Activated naive CD4-positive, alpha-beta T cell treated with anti-CD3 and anti-CD28 coated beads, Interleukin-2, amount 50 U/mL, for 16 hours (primary cell): Measurements from ENCODE around the gene KLK13.

Experiments
- DNase-seq: peaks from one replicate; pipeline ENCODE4 v3.0.0-alpha.2; 2020

KLK13 gene, protein sequence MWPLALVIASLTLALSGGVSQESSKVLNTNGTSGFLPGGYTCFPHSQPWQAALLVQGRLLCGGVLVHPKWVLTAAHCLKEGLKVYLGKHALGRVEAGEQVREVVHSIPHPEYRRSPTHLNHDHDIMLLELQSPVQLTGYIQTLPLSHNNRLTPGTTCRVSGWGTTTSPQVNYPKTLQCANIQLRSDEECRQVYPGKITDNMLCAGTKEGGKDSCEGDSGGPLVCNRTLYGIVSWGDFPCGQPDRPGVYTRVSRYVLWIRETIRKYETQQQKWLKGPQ

DNA sequence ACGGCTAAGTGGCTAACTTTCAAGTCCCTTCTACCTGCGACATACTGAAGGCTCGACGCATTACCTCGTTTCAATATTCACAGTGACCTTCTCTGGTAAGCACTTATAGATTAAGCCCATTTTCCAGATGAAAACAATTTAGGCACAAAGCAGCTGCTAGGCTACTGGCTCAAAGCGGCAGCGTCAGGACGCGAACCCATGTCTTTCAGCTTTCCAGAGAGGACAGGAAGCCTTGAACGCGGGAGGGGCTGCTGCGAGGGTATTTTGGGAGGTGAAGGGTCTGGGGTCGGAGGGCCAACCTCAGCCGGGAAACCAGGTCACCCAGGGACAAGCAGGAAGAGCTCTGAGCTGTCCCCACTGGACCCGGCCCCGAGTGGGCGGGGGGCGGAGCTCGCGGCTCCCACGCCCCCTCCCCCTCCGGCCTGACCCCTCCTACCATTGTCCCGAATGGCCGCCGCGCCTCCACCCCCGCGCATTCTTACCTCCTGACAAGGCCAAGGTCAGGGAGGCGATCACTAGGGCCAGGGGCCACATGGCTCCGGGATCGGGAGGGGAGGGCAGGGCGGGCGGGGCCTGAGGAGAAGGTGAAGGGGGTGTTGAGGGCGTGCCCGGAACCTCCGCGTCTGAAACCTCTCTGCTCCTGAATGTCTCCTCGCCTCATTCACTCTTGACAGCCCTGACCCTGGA, at the start of gene KLK13:
TSS of gene KLK13 (minus strand) at position 559 of the 687 bp plus-strand sequence. CDS start at position 534, 25 bp downstream.
- no peak for DNase-seq

DNA sequence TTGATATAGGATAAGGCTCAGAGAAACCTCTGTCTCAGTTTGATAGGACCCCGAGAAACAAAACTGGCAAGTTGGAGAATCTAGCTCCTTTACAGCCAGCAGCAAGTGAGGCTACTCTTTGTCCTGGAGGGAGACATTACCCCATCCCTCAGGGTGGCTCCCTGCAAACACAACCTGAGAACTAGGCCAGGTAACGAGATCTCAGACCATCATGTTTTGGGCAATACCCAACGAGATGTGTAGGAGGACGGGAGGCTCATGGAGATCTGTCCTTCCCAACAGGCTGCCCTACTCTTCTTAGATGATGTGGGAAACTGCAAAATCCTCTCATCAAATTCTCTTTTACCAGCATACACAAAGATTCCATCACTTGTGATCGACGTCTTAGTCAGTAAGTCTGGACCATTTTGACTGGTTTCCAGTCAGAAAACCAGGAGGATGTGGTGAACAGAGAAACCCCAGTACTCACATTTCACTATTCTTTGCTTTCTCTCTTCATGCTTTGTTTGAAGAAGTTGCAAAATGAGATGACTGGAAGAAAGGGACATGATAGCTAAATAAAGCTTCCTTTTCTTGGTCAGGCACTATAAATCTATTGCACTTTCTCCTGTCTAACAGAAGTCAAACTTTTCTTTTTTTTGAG, 49.3 kb upstream of the KLK13 start:
- DNase-seq: no peak

DNA sequence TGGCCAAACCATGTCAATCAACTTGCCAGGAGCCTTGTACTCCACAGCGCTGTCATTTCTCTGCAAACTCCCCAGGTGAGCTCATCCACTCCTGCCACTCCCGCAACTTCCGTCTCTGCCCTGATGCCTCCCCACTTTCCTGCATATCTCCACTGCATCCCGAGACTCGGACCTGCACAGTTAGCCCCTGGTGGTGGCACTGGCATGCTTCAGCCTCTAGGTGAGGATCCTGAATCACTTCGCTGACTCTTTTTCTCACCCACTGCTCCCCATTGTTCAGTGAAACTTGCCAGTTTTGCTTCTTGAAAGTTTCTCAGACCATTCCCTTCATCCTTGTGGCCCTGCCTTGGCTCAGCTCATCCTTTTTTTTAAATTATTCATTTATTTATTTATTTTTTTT, 46.7 kb upstream of the KLK13 start:
- no peak for DNase-seq

DNA sequence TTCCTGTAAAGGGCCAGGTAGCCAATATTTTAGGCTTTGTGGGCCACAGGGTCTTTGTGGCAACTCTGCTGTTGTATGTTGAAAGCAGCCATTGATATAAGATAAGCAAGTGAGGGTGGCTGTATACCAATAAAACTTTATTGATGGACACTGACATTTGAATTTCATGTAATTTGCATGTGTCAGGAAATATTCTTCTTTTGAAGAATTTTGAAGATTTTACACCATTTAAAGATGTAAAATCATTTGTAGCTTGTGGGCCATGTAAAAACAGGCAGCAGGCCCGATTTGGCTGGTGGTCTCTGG, 45.7 kb upstream of the KLK13 start:
- no peak for DNase-seq

DNA sequence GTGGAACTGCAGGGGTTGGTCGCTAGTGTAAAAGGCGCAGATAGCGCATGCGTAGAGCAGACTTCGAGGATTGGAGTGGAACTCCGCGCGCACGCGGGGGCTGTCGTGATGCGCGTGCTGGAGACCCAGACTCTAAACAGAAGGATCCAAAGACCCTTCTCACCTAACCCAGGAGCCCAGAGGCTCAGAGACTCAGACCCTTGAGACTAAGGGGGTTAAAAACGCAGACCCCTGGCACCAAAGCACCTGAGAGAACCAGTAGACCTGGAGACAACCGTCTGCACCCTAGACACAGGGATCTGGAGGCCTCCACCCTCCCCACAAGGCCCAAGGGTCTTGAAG, 43.9 kb upstream of the KLK13 start:
- no peak for DNase-seq

DNA sequence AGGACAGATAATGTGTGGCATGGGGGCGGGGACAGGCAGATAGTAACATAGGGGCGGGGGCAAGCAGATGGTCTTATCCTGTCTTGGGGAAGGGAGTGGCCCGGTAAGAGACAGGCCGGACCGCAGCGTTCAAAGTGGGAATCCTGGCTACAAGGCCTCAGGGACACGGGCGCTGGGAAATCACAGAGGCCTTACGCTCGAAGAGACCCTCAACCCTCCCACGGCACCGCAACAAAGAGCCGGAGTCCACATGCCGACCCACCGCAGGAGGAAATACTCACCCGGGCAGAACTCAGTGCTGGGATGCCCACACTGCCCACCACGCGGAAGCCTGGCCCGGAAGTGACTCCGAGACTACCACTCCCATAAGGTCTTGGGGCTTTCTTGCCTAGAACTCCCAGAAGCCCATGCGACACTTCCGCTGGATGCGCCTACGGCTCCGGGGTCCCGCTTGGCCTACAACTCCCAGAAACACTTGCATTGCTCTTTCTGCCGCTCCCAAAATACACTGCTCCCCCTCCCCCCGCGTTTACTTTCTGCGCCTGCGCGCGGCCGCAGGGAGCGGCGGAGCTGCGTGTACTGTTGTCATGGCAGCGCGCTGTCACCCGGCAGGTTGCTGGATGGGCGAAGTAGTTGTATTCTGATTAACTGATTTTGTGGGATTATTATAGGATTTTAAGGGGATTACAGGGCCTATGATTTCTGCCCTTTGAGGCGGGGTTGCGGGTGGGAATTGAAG, 43.3 kb upstream of the KLK13 start, which contains the start of gene CTU1:
TSS of gene CTU1 (minus strand) at position 344 of the 739 bp plus-strand sequence. CDS start 3,840 bp downstream, outside the sequence.
- peak; percentile 98 for DNase-seq

DNA sequence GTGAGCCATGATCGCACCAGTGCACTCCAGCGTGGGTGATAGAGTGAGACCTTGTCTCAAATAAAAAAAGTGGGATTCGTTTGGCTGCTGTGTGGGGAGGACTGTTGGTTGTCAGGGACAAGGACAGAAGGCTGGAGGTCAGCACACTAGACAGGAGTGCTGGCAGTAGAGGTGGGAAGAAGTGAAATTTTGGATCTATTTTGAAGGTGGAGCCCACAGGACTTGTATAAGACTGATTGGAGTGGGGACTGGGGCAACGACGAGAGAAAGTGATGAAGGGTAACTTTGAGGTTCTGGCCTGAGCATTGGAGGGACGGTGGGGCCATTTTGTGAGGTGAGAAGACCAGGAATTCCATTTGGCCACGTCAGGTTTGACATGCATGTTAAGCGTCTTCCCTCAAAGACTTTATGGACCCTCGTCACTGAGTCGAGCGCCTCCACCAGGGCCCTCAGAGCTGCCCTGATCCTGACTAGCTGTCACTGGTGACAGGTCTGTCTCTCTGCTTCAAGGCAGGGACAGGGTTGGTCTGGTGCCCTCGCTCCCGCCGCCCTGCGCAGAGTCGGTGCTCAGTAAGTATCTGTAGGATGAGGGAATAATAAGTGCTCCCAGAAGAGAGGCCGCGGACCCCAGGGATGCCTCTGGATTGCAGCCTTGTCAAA, 42.6 kb upstream of the KLK13 start:
- DNase-seq: peak; percentile 46

DNA sequence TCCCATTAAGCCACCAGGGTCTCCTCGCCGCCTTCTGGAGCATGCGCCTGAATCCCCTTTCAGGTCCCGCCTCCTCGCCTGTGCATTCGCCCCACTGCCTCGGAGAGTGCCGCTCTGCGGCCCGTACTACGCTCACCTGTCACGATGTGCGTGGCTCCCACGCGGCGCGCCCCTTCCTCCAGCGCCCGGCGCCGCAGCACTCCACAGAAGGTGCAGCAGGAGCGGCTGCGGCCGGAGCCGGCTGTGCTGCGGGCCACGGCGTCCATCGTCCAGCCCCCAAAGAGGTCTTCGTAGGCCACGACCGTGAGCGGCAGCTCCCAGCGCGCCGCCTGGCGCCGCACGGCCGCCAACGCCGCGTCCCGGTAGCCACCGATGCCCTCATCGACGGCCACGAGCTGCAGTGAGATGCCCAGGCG, 39.0 kb upstream of the KLK13 start:
- no peak for DNase-seq

DNA sequence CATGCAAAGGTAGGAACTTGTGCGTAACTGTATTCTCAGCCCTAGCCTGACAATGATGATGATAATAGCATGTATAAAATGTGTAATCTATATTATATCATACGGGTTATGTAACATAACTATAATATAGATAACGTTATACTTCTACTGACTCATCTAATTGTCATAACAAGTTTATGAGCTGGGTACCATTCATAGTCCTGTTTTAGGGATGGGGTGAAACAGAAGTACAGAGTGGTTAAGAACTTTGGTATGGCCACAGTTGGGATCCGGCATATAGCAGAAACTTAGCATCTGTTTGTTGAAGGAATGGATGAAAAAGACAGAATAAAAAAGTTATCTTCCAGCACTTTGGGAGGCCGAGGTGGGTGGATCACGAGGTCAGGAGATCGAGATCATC, 38.1 kb upstream of the KLK13 start:
- no peak for DNase-seq

DNA sequence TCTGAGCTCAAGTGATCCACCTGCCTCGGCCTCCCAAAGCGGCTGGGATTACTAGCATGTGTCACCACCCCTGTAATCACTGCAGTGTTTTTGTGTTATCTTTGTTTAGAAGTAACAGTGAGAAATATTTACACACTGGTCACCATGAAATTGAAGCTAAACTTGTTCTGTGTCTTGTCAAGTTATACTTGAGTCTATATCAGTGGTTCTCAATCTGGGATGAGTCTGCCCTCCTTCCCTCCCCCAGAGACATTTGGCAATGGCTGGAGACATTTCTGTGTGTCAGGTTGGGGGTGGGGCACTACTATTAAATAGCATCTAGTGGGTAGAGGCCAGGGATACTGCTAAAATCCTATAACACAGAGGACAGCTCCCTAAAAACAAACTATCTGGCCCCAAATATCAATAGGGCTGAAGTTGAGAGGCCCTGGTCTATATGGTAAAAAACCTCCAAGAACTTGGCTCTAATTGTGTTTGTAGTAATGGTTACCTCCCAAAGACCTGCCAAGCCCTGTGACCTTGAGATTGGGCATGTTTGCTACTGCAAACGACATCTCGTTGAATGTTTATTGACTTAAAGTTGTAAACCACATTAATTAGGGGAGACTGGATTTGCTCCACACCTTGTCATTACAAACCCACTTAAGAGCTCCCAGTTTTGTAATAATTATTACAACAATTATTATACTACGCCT, 36.4 kb upstream of the KLK13 start:
- no peak for DNase-seq

DNA sequence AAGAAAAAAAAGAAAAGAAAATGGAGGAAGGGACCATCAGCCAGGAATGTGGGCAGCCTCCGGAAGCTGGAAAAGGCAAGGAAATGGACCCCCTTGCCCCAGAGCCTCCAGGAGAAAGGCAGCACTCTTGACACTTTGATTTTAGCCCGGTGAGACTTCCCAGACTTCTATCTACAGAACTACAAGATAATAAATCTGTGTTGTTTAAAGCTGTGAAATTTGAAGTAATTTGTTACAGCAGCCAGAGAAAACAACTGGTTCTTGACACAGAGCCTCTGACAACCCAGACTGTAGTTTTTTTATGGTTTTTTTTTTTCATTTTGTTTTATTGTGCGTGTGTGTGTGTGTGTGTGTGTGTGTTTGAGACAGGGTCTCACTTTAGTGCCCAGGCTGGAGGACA, 35.7 kb upstream of the KLK13 start:
- no peak for DNase-seq

DNA sequence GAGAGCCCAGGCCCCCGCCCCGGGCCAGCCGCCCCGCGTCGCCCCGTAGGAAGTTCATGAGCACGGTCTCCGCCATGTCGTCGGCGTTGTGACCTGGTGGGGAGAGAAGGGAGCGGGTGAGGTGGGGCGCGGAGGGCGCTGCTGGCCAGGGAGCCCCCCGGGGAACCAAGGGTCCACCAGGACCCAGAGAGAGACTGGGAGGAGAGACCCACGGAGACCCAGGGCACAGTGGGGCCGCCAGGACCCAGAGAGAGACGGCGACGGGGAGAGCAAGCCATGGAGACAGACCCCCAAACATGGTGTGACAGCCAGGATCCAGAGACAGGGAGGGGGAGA, 34.1 kb upstream of the KLK13 start:
- DNase-seq: no peak

DNA sequence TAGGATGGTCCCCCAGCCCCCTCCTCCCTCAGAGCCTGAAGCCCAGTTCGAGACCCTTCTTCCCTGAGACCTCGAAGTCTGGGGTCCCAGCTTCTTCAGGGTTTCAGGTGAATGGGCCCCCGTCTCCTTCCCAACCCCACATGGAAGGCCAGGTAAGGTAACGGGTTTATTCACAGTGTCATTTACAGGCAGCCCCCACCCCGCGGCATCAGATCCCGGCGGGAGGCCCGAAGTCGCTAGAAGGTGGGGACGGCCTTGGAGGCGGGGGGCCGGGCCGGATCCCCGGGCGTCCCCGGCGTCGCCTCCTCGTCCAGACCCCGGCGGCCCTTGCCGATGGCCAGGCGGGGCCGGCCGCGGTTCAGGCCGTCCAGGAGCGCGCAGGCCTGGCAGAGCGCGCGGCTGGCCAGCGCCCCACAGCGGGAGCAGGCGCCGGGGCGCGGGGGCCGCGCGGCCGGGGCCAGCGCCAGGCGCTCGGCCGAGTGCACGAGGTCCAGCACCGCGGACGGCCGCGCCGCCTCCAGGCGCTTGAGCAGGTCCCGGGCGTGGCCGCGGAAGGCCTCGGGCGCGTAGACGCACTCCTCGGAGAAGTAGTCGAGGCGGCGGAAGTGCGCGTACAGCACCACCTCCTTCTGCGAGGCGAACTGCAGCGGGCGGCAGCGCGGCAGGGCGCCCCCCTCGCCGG, 33.6 kb upstream of the KLK13 start:
- DNase-seq: peak; percentile 45

DNA sequence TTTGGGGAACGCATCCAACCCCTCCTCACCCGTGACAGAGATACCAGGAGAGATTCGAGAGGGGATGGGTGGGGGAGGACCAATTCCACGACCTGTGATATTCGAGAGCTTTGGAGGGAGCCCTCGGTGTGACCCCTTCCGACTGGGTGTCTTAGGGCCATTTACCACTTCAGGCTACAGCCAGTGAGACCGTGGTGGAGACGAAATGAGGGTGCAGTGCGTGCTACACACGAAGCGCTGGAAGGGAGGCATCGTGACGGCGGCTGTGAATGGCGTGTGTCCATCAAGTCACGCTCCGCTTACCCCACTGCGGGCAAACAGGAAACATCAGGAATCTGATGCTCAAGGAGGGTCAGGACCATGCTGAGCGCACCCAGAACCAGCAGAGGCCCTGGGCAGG, 32.9 kb upstream of the KLK13 start:
- DNase-seq: no peak

DNA sequence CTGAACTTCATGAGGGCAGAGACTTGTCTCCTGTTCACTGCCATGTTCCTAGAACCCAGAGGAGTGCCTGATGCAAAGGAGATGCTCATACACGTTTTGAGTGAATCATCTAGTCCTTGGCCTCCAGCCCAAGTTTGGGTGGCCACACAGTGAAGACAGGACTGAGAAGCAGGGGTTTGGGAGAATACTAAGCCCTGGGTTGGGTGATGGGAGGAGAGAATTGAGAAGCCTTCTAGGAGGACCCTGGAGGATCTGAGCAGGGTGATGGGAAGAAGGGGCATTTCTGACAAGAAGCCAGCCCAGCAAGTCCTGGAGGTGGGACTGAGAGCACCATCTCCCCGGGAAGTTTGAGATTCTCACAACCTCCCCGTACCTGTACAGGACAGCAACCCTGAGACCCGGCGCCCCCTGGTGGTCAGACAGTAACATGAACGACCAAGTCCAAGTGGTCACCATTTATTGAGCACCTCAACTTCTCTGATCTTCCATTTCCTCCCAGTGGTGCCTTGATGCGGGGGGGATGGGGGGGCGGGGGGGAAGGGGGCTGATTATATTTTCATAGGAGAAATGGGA, 32.4 kb upstream of the KLK13 start:
- peak; percentile 70 for DNase-seq

DNA sequence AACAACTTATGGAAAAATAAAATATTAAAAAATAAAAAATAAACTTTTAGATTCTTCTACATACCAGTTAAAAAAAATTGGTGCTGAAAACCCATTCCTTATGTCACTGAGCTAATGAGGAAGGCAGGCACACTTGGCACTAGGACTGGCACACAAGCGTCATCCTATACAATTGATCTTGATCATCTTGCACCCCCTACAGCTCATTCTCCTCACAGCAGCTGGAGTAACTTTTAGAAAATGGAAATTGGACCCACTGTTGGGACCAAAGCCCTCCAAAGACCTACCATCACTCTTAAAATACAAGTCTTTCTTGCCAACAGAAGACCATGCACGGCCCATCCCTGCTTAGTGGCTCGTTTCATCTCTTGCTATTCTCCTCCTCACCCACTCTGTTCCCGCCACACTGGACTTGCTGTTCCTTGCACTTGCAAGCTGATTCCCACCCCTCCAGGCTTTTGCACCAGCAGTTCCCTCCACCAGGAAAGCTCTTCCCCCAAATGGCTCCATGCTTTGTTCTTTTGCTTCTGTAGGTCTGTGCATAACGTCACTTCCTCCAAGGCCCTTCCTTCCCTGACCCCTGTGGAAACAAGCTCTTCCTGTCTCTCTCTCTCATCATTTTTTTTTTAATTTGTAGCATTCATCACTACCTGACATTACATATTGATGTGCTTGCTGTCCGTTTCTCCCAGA, 31.7 kb upstream of the KLK13 start:
- no peak for DNase-seq

DNA sequence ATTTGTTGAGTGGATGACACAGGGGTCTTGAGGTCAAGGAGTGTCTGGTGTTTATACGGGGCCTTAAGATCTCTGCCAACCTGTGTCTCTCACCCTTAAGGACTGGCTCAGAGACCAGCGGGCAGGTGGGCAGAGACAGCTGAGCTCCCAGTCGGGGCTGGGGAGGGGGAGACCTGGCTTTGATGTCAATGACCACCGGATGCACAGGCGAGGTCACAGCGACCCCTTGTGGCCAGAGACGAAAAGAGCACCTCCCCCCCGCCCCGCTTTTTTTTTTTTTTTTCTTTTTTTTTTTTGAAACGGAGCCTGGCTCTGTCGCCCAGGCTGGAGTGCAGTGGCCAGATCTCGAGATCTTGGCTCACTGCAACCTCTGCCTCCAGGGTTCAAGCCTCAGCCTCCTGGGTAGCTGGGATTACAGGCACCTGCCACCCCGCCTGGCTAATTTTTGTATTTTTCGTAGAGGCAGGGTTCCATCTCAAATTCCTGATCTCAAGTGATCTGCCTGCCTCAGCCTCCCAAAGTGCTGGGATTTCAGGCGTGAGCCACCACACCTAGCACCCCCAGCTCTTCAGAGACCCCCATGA, 29.9 kb upstream of the KLK13 start:
- DNase-seq: peak; percentile 25

DNA sequence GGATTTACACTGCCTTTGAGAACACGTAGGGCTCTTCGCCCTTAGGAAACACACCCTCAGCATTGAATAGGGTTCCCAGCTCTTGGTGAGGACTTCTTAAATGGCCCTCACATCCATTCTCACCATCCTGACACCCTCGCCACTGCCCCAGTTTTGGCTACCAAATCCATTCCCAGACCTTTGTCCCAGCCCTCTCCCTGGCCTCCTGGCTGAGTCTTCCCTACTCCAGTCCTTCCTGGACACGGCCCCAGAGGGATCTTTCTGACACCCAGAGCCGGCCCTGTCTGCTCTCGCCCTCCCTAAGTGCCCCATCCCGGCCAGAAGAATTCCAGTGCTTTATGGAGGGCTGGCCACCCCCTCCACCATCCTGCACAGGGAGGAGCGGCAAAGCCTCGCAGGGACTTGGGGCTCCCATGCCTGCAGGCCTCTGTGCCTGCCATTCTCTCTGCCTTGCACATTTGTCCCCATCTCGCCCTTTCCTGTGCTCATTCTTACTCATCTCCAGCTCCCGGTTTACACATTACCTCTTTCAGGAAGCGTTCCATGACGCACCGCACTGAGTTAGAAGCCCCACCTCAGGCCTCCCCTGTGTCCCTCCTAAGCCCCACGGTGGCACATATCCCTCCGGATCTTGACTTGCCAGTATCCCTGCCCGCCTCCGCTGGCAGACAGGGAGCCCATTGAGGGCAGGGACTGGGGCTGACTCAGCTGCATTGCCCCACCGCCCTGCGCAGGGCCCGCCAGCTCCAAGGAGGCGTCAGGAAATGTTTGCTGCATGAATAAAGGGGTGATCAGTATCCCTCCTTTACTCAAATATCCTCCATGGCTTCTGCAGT, 28.8 kb upstream of the KLK13 start:
- no peak for DNase-seq

DNA sequence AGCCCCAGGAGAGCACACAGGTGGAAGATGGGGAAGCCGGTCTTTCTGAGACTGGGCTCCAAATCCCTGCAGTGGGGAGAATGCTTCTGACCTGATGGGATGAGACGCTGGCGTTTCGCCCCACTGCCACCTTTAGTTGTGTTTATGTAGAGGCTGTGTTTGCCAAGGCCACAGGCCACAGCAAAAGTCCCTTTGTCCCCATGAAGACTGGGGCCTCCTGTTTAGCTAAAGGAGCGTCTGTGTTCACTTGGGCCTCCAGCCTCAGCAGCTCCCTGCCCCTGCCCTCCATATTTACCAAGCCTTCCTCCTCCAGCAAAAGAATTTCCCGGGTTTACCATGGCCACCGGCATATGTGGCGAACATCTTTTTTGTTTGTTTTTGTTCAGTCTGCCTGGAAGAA, 28.2 kb upstream of the KLK13 start:
- DNase-seq: no peak
